Measurements from ENCODE around the gene FBXW11. TPM values are rescaled to one million over a fixed set of nuclear protein-coding genes. Genes with fewer than 3 reads are reported as not detected.

The FBXW11 gene
- total RNA-seq, 1 donor from 2014 or later: 64.7 TPM

GRCh38 chr5:171832775-171833174 is 173.7 kb downstream of the FBXW11 start:
- Histone ChIP-seq H3K4me3 (ENCODE audit: insufficient read depth, low read depth, low read length) (no peak overlapping the region), H3K27me3 (ENCODE audit: insufficient read depth, low read length) (peaks cover 4% of the 10 kb centered on the region), H3K9me3 (ENCODE audit: insufficient read depth, low read depth, low read length) (no peaks in the 10 kb centered on the region), H2AFZ (ENCODE audit: low read depth, low read length) (no peak overlapping the region), H3K9ac (ENCODE audit: low read length) (no peak overlapping the region), H3K27ac (ENCODE audit: low read depth, low read length) (no peak overlapping the region), H4K20me1 (ENCODE audit: insufficient read depth, low read length) (no peaks in the 10 kb centered on the region), H3K4me1 (ENCODE audit: insufficient read depth, low read length) (no peaks in the 10 kb centered on the region), H3K79me2 (ENCODE audit: insufficient read depth, low read length) (no peaks in the 10 kb centered on the region), H3K36me3 (ENCODE audit: insufficient read depth, low read length) (no peaks in the 10 kb centered on the region), H3K4me2 (ENCODE audit: low read length) (no peak overlapping the region)
- no peak for DNase-seq (ENCODE audit: low read depth)
- TF ChIP-seq CTCF (IDR thresholded peaks at IDR 0.05; ENCODE audit: insufficient read depth, low read depth, low read length) (no peak), EZH2 (IDR thresholded peaks at IDR 0.05; ENCODE audit: insufficient read depth, low read length) (no peak)
- H3K27ac Mint-ChIP-seq (ENCODE audit: unreplicated experiment): no peak overlapping the region
- no peak overlapping the region for H3K4me3 Mint-ChIP-seq (ENCODE audit: unreplicated experiment)
- H3K4me1 Mint-ChIP-seq (ENCODE audit: low read depth, unreplicated experiment): no peaks in the 10 kb centered on the region
- no peaks in the 10 kb centered on the region for H3K27me3 Mint-ChIP-seq (ENCODE audit: low read depth, unreplicated experiment)
- peaks cover 18% of the 10 kb centered on the region for H3K9me3 Mint-ChIP-seq (ENCODE audit: unreplicated experiment)
- peaks cover 7% of the 10 kb centered on the region for H3K36me3 Mint-ChIP-seq (ENCODE audit: low read depth, unreplicated experiment)
- no peak for FAIRE-seq

- FAIRE-seq: no peak
- H3K79me2 ChIP-seq (ENCODE audit: insufficient read depth, low read length): no peaks in the 10 kb centered on the region
- H3K4me1 Mint-ChIP-seq (ENCODE audit: low read depth, unreplicated experiment): peaks cover 6% of the 10 kb centered on the region
These were observed 175.8 kb downstream of the FBXW11 start for GRCh38 chr5:171830686-171831085.

More at GRCh38 chr5:171830686-171831085, 175.8 kb downstream of the FBXW11 start:
- H3K9me3 ChIP-seq (ENCODE audit: insufficient read depth, low read depth, low read length): no peaks in the 10 kb centered on the region
- peaks cover 4% of the 10 kb centered on the region for H3K27me3 ChIP-seq (ENCODE audit: insufficient read depth, low read length)
- Mint-ChIP-seq H3K9me3 (ENCODE audit: unreplicated experiment) (peaks cover 28% of the 10 kb centered on the region), H3K36me3 (ENCODE audit: low read depth, unreplicated experiment) (peaks cover 9% of the 10 kb centered on the region), H3K4me3 (ENCODE audit: unreplicated experiment) (no peak overlapping the region), H3K27me3 (ENCODE audit: low read depth, unreplicated experiment) (peaks cover 2% of the 10 kb centered on the region), H3K27ac (ENCODE audit: unreplicated experiment) (no peak overlapping the region)
- H3K36me3 ChIP-seq (ENCODE audit: insufficient read depth, low read length): no peaks in the 10 kb centered on the region
- no peak overlapping the region for H3K9ac ChIP-seq (ENCODE audit: low read length)
- no peaks in the 10 kb centered on the region for H4K20me1 ChIP-seq (ENCODE audit: insufficient read depth, low read length)
- DNase-seq (ENCODE audit: low read depth): no peak
- TF ChIP-seq EZH2 (IDR thresholded peaks at IDR 0.05; ENCODE audit: insufficient read depth, low read length) (no peak), CTCF (IDR thresholded peaks at IDR 0.05; ENCODE audit: insufficient read depth, low read depth, low read length) (no peak)
- no peak overlapping the region for H3K4me2 ChIP-seq (ENCODE audit: low read length)
- H3K4me3 ChIP-seq (ENCODE audit: insufficient read depth, low read depth, low read length): no peak overlapping the region
- H3K27ac ChIP-seq (ENCODE audit: low read depth, low read length): no peak overlapping the region
- no peaks in the 10 kb centered on the region for H3K4me1 ChIP-seq (ENCODE audit: insufficient read depth, low read length)
- no peak overlapping the region for H2AFZ ChIP-seq (ENCODE audit: low read depth, low read length)

Measured in astrocyte (in vitro differentiated cells and primary cell).